B cell (primary cell): ENCODE results near the gene ABCC5.

ENCODE experiments used
- EZH2 ChIP-seq: IDR thresholded peaks from 2 replicates; pipeline ENCODE4 v1.6.1; 2012; ENCODE audit warnings: borderline replicate concordance, low read depth, mild to moderate bottlenecking, moderate library complexity, low read length; ENCODE audit not compliant: insufficient read depth, poor library complexity, severe bottlenecking
- TF ChIP-seq, protein P1 (sequence below): fragments of 200-600 bp; IDR thresholded peaks from one replicate; pipeline ENCODE4 v1.8.0; 2022; ENCODE audit warnings: antibody characterized with exemption, mild to moderate bottlenecking

DNA sequence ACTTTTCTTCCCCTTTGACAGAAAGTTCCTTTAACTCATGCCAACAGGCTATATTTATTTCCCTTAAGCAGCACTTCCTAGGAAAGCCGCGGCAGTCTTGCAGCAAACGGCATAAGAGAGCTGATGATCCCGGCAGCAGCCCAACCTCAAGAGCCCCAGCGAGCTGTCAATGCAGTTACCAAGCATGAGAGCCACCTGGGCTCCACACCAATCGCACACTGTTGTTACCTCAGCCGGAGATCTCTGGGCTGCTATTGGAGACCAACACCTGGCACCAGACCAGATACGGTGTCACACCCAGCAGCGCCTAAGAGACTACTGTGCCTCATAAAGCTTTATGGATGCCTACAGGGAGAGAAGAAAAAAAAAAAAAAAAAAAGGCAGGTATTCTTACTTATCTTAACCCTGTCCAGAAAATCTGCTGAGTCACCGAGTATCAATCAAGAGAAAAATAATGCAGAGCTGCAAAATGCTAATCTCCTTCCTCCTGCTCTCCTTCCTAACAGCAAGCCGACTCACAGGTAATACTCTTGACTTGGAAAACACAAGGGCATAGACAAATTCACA, 11.7 kb downstream of the ABCC5 start:
- TF ChIP-seq, protein P1, sequence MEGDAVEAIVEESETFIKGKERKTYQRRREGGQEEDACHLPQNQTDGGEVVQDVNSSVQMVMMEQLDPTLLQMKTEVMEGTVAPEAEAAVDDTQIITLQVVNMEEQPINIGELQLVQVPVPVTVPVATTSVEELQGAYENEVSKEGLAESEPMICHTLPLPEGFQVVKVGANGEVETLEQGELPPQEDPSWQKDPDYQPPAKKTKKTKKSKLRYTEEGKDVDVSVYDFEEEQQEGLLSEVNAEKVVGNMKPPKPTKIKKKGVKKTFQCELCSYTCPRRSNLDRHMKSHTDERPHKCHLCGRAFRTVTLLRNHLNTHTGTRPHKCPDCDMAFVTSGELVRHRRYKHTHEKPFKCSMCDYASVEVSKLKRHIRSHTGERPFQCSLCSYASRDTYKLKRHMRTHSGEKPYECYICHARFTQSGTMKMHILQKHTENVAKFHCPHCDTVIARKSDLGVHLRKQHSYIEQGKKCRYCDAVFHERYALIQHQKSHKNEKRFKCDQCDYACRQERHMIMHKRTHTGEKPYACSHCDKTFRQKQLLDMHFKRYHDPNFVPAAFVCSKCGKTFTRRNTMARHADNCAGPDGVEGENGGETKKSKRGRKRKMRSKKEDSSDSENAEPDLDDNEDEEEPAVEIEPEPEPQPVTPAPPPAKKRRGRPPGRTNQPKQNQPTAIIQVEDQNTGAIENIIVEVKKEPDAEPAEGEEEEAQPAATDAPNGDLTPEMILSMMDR, result no peak
- TF ChIP-seq EZH2, result no peak
